ENCODE data around the gene TEX2. TPM values are rescaled to one million over a fixed set of nuclear protein-coding genes. Genes with fewer than 3 reads are reported as not detected.

Gene TEX2
- total RNA-seq, 1 donor from 2014 or later: 11.6 TPM

DNA sequence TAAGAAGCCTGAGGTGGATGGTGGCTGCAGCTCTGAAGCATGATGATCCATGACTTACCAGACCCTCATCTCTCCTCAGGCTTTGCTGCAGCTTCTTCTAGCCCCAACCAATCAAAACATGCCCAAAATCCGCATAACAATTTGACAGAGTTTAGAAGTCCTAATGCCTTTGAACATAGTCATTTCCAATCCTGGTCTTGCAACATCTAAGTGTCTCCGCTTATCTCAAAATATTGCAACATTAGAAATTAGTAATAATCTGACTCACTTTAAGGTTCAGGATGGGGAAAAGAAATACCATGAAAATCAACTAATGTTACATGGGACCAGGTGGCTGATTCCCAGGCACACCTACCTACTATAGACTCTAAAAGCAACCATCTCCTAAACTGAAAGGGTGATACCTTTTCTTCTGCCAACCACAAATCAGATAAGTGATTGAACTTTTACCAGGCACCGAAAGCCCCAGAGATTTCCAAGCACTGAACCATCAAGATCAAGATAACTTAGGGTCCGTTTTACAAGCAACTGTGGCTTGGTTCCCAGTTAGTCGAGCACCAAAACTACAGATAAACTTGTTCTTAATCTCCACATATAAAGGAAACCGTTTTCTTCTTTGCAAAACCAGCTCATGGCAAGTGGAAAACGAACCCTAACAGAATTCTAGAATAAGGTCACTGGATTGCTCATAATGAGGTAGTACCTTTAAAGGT, 147.1 kb downstream of the TEX2 start:
- no peak overlapping the region for H3K4me3 ChIP-seq (ENCODE audit: low read depth, low read length)
- TF ChIP-seq, protein P1, sequence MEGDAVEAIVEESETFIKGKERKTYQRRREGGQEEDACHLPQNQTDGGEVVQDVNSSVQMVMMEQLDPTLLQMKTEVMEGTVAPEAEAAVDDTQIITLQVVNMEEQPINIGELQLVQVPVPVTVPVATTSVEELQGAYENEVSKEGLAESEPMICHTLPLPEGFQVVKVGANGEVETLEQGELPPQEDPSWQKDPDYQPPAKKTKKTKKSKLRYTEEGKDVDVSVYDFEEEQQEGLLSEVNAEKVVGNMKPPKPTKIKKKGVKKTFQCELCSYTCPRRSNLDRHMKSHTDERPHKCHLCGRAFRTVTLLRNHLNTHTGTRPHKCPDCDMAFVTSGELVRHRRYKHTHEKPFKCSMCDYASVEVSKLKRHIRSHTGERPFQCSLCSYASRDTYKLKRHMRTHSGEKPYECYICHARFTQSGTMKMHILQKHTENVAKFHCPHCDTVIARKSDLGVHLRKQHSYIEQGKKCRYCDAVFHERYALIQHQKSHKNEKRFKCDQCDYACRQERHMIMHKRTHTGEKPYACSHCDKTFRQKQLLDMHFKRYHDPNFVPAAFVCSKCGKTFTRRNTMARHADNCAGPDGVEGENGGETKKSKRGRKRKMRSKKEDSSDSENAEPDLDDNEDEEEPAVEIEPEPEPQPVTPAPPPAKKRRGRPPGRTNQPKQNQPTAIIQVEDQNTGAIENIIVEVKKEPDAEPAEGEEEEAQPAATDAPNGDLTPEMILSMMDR (conservative IDR thresholded peaks at IDR 0.05; ENCODE audit: low read depth, low read length): no peak
- DNase-seq (ENCODE audit: low read depth): no peak

DNA sequence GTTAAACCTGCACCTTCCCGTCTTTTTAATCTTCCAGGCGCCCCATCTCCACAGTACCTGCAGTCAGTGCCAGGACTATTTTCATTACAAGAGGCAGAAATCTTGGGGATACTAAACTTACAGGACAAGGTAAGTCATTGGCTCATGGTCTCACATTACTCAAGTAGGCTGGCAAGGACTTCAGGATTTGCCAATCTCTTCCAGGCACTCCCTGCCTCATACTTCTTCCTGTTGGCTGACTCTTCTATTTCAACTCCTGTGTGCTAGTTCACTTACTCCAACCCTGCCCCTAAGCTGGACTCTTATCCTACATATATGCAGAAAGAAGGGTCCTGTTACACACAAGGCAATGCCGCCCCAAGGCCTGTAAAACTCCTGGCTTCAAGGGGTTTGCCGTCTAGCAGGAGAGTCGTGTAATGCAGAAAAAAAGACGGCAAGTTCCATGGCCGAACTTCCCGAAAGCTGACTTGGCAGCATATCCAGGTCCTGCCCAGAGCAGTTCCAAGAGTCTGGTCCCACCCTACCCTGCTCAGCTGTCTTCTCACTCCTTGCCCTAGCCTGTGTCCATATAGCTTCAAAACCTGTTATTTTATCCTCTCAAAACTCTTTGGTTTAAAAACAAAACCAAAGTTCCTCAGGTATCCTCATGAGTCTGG, 147.9 kb downstream of the TEX2 start:
- no peak overlapping the region for H3K4me3 ChIP-seq (ENCODE audit: low read depth, low read length)
- TF ChIP-seq, protein P1 (conservative IDR thresholded peaks at IDR 0.05; ENCODE audit: low read depth, low read length): no peak
- DNase-seq (ENCODE audit: low read depth): no peak

DNA sequence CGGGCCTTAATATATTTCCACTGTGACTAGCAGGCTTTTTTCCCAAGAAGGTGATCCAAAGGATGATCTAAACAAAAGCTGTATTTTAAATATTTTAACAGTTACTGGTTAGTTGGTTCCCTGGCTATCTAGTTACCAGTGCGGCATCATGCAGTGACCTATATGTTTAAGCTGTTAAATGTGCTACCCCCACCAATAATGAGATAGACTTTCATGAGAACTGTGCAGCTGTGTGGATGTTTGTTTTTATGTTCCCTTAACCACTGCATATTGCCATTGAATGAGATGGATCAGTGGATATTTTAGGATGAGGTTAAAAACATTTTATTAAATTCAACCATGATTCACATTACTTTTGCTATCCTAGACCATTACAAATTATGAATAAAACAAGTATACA, 150.1 kb downstream of the TEX2 start:
- no peak overlapping the region for H3K4me3 ChIP-seq (ENCODE audit: low read depth, low read length)
- no peak for DNase-seq (ENCODE audit: low read depth)
- TF ChIP-seq, protein P1 (conservative IDR thresholded peaks at IDR 0.05; ENCODE audit: low read depth, low read length): no peak

DNA sequence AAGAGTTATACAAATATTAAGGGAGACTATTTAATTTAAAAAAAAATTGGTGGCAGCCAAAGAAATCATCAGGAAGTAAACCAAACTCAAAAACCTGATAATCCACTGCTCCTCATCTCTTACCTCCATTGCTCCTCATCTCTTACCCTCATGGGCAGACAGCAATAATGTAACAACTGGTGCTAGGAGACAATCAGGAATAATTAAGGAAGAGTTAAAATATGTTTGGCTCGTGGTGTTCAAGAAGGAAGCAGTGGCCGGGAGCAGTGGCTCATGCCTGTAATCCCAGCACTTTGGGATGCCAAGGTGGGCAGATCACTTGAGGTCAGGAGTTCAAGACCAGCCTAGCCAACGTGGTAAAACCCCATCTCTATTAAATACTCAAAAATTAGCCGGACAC, 151.2 kb downstream of the TEX2 start:
- H3K4me3 ChIP-seq (ENCODE audit: low read depth, low read length): no peak overlapping the region
- TF ChIP-seq, protein P1 (conservative IDR thresholded peaks at IDR 0.05; ENCODE audit: low read depth, low read length): no peak
- no peak for DNase-seq (ENCODE audit: low read depth)

DNA sequence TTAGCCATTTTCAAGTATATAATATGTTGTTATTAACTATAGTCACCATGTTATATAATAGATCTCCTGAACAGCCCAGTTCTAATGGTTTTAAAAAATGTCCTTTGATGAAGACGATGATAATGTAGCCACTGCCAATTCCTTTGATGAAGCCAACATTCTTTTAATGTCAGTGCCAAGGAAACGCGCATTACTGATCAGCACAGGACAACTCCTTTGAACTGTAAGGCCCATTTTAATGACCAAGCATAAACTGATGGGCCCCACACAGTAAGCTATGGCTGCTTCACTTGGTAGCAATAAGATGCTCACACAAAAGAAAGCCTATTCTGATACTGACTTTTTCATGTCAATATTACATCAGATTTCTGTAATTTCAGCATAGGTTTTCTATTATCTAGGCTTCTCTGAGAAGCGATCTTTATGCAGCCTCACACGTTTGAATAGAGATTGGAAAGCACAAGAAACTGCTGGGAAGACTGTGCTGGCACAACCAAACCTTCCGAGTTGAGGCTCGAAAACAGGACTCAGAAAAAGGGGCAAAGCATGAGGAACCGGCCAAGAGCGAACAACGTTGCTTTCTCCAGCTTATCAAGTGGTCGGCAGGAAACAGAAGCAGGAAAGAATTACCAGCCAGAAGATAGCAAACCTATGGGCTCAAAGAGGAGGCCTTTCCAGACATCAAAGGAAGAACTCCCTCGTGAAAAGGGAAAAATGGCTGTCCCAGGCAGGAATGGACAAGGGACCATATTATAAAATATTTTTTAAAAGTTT, 152.5 kb downstream of the TEX2 start:
- DNase-seq (ENCODE audit: low read depth): no peak
- H3K4me3 ChIP-seq (ENCODE audit: low read depth, low read length): no peak overlapping the region
- TF ChIP-seq, protein P1 (conservative IDR thresholded peaks at IDR 0.05; ENCODE audit: low read depth, low read length): no peak

DNA sequence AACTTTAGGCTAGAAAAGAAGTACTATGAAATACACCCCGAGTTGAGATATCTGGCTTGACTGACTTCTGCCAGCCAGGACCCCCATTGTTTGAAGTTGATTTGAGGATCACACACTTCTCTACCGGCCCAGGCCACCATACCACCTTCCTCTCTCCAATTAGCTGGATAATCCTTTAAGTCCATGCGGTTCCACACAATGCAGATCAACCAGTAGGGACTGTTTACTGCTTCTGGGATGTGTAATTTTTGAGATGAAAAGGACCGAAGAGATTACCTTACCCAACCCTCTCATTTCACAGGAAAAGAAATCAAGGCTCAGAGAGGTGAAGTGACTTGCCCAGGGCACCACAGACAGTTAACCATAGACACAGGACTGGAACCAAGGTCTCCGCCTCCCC, 153.7 kb downstream of the TEX2 start:
- DNase-seq (ENCODE audit: low read depth): no peak
- H3K4me3 ChIP-seq (ENCODE audit: low read depth, low read length): no peak overlapping the region
- TF ChIP-seq, protein P1 (conservative IDR thresholded peaks at IDR 0.05; ENCODE audit: low read depth, low read length): no peak
